ENCODE results near the gene MAPT. TPM values are rescaled to one million over a fixed set of nuclear protein-coding genes. Genes with fewer than 3 reads are reported as not detected.

MAPT gene
- total and polyA plus RNA-seq, 2 of the 13 experiments (the other 11 are each of a cell fraction or from before 2014, with no cell fraction given): 2.1 to 2.8 TPM

- TF ChIP-seq ZNF672 (CRISPR knock-in tag; IDR thresholded peaks at IDR 0.05) (no peak), POLR2AphosphoS5 (IDR thresholded peaks at IDR 0.05; ENCODE audit: low read depth, low read length) (no peak), ZNF761 (CRISPR knock-in tag; conservative IDR thresholded peaks at IDR 0.05) (no peak), PRDM4 (CRISPR knock-in tag; IDR thresholded peaks at IDR 0.05; ENCODE audit: borderline replicate concordance) (no peak), PCBP2 (optimal IDR thresholded peaks at IDR 0.05; ENCODE audit: low read depth, low read length, poor library complexity, severe bottlenecking) (no peak), POLR2G (IDR thresholded peaks at IDR 0.05; ENCODE audit: low read depth, low read length) (no peak), FOXJ3 (CRISPR knock-in tag; IDR thresholded peaks at IDR 0.05; ENCODE audit: borderline replicate concordance) (no peak), ZNF337 (CRISPR knock-in tag; IDR thresholded peaks at IDR 0.05; ENCODE audit: borderline replicate concordance, low read depth) (no peak)
- TF ChIP-seq, protein P1, sequence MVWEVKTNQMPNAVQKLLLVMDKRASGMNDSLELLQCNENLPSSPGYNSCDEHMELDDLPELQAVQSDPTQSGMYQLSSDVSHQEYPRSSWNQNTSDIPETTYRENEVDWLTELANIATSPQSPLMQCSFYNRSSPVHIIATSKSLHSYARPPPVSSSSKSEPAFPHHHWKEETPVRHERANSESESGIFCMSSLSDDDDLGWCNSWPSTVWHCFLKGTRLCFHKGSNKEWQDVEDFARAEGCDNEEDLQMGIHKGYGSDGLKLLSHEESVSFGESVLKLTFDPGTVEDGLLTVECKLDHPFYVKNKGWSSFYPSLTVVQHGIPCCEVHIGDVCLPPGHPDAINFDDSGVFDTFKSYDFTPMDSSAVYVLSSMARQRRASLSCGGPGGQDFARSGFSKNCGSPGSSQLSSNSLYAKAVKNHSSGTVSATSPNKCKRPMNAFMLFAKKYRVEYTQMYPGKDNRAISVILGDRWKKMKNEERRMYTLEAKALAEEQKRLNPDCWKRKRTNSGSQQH (CRISPR knock-in tag; IDR thresholded peaks at IDR 0.05; ENCODE audit: low read depth): no peak
- in situ Hi-C loops (cut with HindIII; ENCODE audit: extremely low pct_ligation_motif_present, low pct_unique_long_range_greater_than_20kb): no loop called here
- POLR2A ChIA-PET: no interaction called here
- FAIRE-seq (no peak), DNase-seq (ENCODE audit: low spot score) (no peak), ATAC-seq (no peak)
- intact Hi-C loops (cut with micrococcal nuclease; ENCODE audit: unreplicated experiment): no loop called here
- no peak overlapping the region for H3K9ac ChIP-seq (ENCODE audit: insufficient read depth, low read depth, low read length)
- no peaks in the 10 kb centered on the region for H3K9me3 ChIP-seq (ENCODE audit: low read length)
- no peak overlapping the region for H3K4me2 ChIP-seq (ENCODE audit: low read depth, low read length)
- no peaks in the 10 kb centered on the region for H3K79me2 ChIP-seq (ENCODE audit: insufficient read depth, low read length)
- H4K20me1 ChIP-seq (ENCODE audit: insufficient read depth, low read length): no peaks in the 10 kb centered on the region
- H3K4me1 ChIP-seq (ENCODE audit: insufficient read depth, low read length): peaks cover 12% of the 10 kb centered on the region
- CTCF ChIA-PET (ENCODE audit: low intra/inter-chr PET ratio, low total read pairs): no interaction called here
- H3K4me3 ChIP-seq (replicated peaks in 1 of 3; ENCODE audit: insufficient read depth in 1 of 3, low read depth in 2 of 3, low read length in 3 of 3): no peak overlapping the region
- no TSS peak for BruUV-seq (replicated peaks)
- no peaks in the 10 kb centered on the region for H3K36me3 ChIP-seq (replicated peaks in 1 of 2; ENCODE audit: control insufficient read depth in 1 of 2, insufficient read depth in 2 of 2, low read length in 2 of 2)
- no peak overlapping the region for H2AFZ ChIP-seq (ENCODE audit: low read length)
- no peaks in the 10 kb centered on the region for H3K27me3 ChIP-seq (ENCODE audit: control insufficient read depth in 1 of 2, insufficient read depth in 2 of 2, low read length in 2 of 2)
- no peak overlapping the region for H3K27ac ChIP-seq (ENCODE audit: extremely low read length, insufficient read depth, low read length)
- 88% methylated on average over 8 of the region's 8 CpGs for WGBS (ENCODE audit: low lambda C conversion rate)
Observed at GRCh38 chr17:45906237-45906636, 11.9 kb downstream of the MAPT start.

Data from HepG2 (cell line).